HFFc6 (cell line): ENCODE data around the gene SLCO3A1. TPM values are rescaled to one million over a fixed set of nuclear protein-coding genes. Genes with fewer than 3 reads are reported as not detected.

Experiments used
- DNase-seq: peaks from one replicate; pipeline ENCODE4 v3.0.0-alpha.2; 2018
- H3K27ac Mint-ChIP-seq: 2 replicates; pipeline ENCODE4 v1.8.0; 2020; ENCODE audit warnings: mild to moderate bottlenecking, mixed read lengths
- H3K27me3 Mint-ChIP-seq: 2 replicates; pipeline ENCODE4 v1.8.0; 2021; ENCODE audit warnings: mild to moderate bottlenecking, moderate library complexity, mixed read lengths; ENCODE audit not compliant: insufficient read depth
- H3K36me3 Mint-ChIP-seq: 2 replicates; pipeline ENCODE4 v1.8.0; 2021; ENCODE audit warnings: low read depth, mixed read lengths
- H3K4me1 Mint-ChIP-seq: 2 replicates; pipeline ENCODE4 v1.8.0; 2020; ENCODE audit warnings: low read depth, mixed read lengths
- H3K4me3 Mint-ChIP-seq: 2 replicates; pipeline ENCODE4 v1.8.0; 2020; ENCODE audit warnings: mild to moderate bottlenecking, moderate library complexity, mixed read lengths
- H3K9me3 Mint-ChIP-seq: 2 replicates; pipeline ENCODE4 v1.8.0; 2020; ENCODE audit warnings: mild to moderate bottlenecking, mixed read lengths
- CTCF ChIP-seq: fragments of 200-600 bp; sonication (generic); IDR thresholded peaks from 2 replicates; pipeline ENCODE4 v1.5.0; 2021; ENCODE audit warnings: antibody characterized with exemption, mild to moderate bottlenecking
- total RNA-seq, 6 experiments: library from RNA; stranded (reverse); fragmentation: NEBNext Ultra II Directional; extraction: Animal tissue kit (Norgen Biotek cat#: 25700); gene quantifications; 2 replicates in 1 of 6; 3 replicates in 5 of 6; pipeline ENCODE4 v1.2.3, GENCODE V29; 2021

Gene SLCO3A1
- total RNA-seq, 6 experiments from 2014 or later: 5.7 to 19.4 (median 14.4) TPM

- no peak overlapping the region for H3K4me3 Mint-ChIP-seq
- H3K27me3 Mint-ChIP-seq: no peaks in the 10 kb centered on the region; the same call in 1 of the 2 replicates
- no peak for TF ChIP-seq CTCF
- DNase-seq: no peak
- no peak overlapping the region for H3K27ac Mint-ChIP-seq
- no peaks in the 10 kb centered on the region for H3K36me3 Mint-ChIP-seq
- peaks cover 6% of the 10 kb centered on the region for H3K4me1 Mint-ChIP-seq
- no peaks in the 10 kb centered on the region; the same call in 1 of the 2 replicates for H3K9me3 Mint-ChIP-seq
These were observed 277.4 kb downstream of the SLCO3A1 start for GRCh38 chr15:92130906-92131305.

- TF ChIP-seq CTCF: no peak
- Mint-ChIP-seq H3K36me3 (no peaks in the 10 kb centered on the region), H3K27ac (no peak overlapping the region), H3K4me1 (peaks cover 6% of the 10 kb centered on the region), H3K27me3 (no peaks in the 10 kb centered on the region; the same call in 1 of the 2 replicates), H3K9me3 (no peaks in the 10 kb centered on the region; the same call in 1 of the 2 replicates), H3K4me3 (no peak overlapping the region)
- no peak for DNase-seq
These were observed 279.7 kb downstream of the SLCO3A1 start for GRCh38 chr15:92132982-92133755.

GRCh38 chr15:92140796-92141195, 287.3 kb downstream of the SLCO3A1 start:
- no peaks in the 10 kb centered on the region for H3K27me3 Mint-ChIP-seq
- H3K36me3 Mint-ChIP-seq: no peaks in the 10 kb centered on the region
- no peak for TF ChIP-seq CTCF
- no peak for DNase-seq
- H3K4me3 Mint-ChIP-seq: no peak overlapping the region
- H3K4me1 Mint-ChIP-seq: no peaks in the 10 kb centered on the region
- H3K27ac Mint-ChIP-seq: no peak overlapping the region
- H3K9me3 Mint-ChIP-seq: no peaks in the 10 kb centered on the region

GRCh38 chr15:92141607-92142006, 288.1 kb downstream of the SLCO3A1 start:
- TF ChIP-seq CTCF: no peak
- no peaks in the 10 kb centered on the region for H3K9me3 Mint-ChIP-seq

GRCh38 chr15:92142242-92143232, 289.0 kb downstream of the SLCO3A1 start:
- Mint-ChIP-seq H3K27me3 (no peaks in the 10 kb centered on the region), H3K27ac (no peak overlapping the region), H3K4me1 (no peaks in the 10 kb centered on the region), H3K9me3 (no peaks in the 10 kb centered on the region), H3K36me3 (no peaks in the 10 kb centered on the region), H3K4me3 (no peak overlapping the region)
- DNase-seq: no peak
- TF ChIP-seq CTCF: no peak

More at GRCh38 chr15:92141607-92142006, 288.1 kb downstream of the SLCO3A1 start:
- no peak for DNase-seq
- no peak overlapping the region for H3K27ac Mint-ChIP-seq
- no peaks in the 10 kb centered on the region for H3K4me1 Mint-ChIP-seq
- H3K36me3 Mint-ChIP-seq: no peaks in the 10 kb centered on the region
- no peaks in the 10 kb centered on the region for H3K27me3 Mint-ChIP-seq
- no peak overlapping the region for H3K4me3 Mint-ChIP-seq
